Kasumi-1 (cell line): Measurements from ENCODE around the gene TRAP1.

Experiments used
- DNase-seq, 2 experiments: peaks; one replicate each; lab custom pipeline; 2025; lab: John Stamatoyannopoulos, UW

The TRAP1 gene

DNA sequence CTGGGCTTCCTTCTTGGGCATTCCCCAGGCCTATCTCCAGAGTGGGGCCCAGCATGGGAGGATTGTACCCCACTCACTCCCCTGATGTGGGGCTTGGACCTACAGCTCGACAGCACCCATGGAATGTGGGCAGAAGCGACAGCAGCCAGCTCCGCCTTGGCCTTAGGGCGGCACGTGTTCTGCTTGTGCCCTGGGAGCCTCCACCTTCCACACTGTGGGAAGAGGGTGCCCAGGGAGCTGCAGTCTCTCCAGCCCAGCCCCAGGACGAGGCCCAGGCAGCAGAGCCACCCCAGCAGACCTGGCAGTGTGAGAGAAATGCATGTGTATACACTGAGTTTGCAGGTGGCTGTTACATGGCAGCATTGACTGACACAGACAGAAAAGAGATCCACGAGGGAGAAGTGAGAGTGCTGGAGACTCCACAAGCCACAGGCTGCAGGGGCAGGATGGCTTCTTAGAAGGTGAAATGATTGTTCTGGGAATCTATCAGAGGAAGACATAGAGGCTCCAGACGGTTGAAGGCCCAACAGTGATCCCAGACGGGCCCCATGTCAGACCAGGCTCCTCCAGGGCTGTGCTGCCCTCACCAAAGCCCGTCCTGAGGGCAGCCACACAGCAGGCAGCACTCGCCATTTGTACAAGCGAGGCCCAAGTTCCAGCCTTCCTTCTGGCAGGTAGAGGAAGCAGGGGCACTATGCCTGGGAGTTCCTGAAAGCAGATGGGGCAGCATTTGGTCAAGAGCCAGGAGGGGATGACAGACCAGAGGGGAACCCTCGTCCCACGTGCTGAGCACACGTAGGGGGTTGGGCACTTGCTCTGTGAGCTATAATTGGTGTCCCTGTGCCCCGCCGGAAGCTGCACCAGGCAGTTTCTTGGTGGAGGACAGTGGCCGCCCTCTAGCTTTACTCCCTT, 65.6 kb downstream of the TRAP1 start:
- no peak for DNase-seq

DNA sequence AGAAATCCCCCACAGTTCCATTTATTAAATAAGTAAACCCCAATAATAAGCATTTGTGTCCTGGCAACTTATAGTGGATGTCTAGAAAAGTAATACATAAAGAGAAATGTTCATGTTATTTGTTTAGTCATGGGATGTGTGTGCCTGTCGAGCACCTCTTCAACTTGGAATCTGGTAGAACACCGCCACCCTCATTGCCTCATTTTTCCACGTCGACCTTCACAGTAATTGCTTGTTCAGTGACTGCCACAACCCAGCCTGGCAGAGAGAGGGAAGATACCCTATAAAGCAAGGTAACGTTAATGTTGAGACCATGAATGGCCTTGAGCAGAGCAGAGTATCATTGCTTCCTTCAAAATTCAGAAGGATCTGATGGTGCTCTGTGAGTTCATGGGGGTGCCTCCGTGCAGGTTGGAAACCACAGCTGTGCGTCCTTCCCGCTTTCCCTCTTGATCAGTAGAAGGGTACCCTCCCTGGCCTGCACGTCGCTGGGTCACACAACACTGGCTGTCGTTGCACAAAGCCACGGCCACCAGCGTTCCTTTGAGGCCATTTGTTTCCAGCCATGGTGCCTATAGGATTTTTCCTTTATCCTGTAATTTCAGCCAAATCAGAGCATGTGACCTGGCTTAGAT, 66.6 kb downstream of the TRAP1 start:
- DNase-seq, result no peak

DNA sequence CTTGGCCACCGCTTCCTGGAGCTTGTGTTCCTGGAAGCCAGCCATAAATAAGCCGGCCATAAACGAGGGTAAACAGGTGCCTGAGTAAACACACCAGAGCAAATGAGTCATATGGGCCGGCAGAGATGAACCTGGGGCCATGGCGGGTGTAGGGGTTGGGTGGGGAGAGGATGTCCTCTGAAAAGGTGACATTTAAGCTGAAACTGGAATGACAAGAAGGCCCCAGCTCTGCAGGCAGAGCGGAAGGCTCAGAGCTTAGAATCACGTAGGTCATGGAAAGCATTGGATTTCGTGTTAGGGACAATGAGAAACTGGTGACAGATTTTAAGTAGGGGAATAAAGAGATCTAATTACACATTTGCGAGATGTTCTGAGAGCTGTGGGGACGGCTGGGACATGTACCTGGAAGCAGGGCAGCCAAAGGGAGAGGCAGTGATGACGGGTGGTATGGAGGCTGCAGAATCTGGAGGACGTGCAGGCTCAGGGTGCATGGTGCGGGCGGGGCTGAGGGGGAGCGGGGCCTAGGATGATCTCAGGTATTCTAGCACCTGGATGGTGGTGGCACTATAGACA, 70.9 kb downstream of the TRAP1 start:
- DNase-seq, result no peak

DNA sequence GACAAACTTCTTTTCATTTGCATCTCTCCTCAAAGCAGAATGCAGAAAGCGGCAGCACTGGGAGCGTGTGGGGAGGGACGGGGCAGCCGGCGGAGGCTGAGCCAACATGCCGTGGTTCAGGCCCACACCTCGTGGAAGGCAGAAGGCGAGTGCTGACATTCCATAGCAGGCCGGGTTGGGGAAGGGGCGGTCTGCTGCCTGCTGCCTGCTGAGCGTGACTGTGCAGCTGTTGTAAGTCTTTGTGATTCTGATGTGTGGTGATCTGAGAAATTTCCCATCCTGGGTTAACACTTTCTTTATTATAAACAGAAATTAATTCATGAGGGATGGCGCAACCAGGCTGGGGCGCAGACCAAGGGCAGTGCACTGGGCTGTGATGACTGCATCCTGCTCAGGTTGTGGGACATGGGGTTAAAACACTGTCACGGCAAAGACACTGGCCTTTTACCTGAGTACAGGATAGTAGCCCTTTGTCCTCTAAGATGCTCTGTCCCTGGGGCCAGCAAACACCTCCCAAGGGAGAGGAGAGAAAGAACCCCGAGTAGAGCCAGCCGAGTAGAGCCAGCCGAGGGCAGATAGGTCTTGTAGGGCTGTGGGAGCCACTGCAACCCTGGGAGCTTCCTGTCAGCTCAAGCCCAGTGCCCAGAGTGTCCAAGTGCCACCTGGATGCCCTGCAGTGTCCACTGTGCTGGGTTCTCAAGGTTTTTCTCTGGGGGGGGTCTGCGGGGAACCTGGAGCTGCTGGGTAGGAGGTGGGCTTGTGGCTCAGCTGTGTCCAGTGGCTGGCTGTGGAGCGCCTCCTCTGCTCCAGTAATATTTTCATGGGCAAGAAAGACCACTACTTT, 71.6 kb downstream of the TRAP1 start:
- DNase-seq, result no peak

DNA sequence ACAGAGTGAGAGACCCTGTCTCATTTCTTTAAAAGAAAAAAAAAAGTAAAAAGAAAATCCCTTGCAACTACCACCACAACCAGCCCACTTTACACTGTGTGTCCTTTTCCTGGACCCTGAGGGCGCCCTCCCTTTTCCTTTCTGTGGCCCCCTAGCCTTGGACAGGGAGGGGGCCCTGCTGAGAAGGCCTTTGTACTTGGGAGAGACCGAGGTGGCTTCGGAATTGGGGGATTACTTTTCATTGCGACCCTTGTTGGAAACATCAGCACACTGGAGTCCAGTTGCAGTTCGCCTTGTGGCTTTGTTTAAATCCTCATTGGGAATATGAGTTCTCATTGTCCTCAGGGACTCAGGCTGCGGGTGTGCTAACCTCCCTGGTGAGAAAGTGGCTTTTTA, 72.2 kb downstream of the TRAP1 start:
- no peak for DNase-seq

DNA sequence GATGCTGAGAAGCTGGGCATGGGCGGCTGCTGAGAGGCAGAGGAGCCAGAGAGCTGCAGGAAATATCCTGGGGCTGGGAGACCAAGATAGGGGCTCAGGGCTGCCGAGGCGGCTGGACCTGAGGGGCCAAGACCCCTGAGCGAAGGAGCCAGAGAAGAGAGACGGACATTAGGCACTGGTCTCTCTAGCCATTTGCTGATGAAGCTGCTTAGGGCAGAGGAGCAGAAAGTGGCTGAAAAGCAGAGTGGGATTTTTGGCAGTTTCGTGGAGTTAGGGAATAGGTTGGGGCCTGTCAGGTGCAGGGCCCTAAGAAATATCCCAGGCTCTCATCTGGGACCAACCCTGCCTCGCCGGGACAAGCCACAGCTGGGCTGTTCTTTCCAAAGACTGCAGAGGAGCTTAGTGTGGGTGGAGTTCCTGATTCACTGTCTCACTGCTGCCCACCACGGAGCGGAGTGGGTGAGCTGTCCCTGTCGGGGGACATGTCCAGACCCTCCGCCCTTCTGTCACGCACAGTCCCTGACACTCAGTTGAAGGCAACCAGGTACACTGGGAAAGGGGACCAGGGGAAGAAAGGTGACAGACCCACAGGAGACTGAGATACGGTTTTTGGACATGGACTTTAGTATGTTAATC, 74.1 kb downstream of the TRAP1 start:
- DNase-seq, result no peak

DNA sequence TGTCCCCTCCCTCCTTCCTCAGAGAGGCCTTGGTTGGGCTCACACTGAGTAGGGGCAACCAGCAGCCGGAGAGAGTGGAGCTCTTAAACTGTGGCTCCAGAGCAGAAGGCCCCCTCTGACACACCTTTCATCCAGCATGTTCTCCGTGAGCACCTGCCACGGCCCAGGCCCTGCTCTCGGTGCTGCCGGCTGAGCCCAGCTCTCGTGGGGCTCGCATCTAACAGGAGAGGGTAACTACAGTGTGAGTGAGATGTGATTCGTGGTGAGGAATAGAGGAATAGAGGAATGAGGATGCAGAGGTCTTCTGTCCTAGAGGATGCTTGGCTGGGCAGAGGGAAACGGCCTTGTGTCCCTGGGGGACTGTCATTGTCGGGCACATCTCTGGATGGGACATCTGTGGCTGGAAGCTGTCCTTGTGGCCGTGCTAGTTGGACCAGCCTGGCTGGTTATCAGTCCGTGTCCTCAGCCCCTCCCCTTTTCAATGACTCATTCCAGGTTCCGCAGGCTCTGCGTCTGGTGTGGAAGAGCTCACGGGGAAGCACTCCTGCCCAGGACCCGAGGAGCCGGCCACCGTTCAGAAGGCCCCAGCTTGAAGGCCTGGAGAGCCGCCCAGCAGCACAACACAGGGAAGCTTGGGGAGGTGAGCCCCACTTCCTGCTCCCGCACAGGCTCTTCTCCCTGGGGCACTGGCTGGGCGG, 74.8 kb downstream of the TRAP1 start:
- DNase-seq, result no peak

DNA sequence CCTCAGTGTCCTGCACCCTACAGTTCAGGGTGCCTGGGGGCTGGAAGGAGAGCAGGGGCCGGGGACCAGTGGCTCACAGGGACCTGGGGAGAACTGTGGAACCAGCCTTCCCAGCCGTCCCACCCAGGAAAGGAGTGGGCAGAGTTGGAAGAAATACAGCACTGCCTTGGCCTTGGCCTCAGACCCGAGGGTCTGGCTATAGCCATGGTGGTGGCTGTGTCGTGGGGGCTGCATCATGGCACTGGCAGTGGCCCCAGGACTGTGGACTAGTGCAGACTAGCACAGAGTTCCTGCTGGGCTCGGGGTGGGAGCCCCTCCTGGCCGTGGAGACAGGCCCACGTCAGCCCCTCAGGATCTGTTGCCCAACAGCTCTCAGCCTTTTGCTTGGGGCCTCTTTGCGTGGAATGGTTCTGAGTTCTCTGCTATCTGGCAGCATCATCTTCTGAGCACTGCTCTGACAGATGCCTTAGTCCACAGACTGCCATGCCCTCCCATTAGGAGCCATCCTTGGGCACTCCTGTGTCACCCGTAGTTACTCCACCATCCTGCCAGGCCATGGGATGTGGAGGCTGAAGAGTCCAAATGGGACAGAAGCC, 75.4 kb downstream of the TRAP1 start:
- no peak for DNase-seq

DNA sequence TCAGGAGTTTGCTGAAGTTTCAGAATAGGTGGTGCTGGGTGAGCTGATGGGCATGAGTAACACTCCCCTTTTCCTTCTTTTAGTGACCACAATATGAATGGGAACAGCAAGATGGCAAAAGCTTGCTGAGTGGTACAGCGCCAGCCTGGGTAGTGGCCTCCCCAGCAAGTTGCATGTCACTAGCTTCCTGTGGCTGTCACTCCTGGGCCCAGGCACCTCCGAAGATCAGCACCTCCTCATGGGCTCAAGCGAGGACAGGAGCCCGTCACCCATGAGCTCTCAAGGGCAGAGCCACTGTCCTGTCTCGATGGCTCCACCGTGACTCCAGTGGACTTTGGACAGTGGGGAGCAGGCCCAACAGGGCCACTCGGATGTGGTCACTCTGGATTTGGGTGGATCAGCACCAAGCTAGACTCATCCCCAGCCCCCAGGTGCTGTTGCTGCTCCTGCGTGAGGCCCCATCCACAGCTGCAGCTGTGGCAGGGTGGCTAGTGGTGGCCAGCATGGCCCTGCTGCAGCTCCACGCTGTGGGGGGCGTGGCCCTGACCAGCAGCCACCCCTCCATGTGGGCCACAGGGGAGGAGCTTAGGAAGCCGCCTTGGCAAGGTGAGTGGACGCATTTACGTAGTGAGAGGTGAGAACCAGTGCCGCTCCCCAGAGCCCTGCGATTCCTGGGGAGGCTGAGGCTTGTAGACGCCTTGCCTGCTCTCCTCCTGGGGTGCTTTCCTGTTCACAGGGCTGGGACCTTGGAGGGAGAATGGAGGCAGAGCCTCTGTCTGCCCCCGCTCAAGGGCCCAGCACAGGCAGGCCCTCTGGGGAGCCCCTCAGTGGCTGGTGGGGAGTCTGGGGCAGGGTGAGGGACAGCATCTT, 76.5 kb downstream of the TRAP1 start:
- DNase-seq, result no peak

DNA sequence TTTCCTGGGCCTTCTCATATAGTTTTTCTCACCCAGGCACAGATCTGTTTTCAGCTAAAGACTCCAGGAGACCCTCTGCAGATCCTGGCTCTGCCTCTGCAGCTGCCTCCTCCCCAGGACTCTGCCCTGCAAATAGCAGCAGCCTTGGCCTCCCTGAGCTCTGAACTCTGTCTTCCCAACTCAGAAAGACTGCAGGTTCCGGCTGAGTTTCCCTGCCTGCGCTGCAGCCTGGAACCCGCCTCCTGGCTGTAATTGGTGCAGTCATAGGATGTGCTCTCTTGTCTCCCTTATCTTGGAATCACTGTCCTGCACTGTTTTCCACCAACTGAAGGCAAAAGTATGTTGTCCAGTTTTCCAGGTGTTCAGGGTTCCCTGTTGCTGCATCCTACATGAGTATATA, 77.1 kb downstream of the TRAP1 start:
- DNase-seq, result no peak

DNA sequence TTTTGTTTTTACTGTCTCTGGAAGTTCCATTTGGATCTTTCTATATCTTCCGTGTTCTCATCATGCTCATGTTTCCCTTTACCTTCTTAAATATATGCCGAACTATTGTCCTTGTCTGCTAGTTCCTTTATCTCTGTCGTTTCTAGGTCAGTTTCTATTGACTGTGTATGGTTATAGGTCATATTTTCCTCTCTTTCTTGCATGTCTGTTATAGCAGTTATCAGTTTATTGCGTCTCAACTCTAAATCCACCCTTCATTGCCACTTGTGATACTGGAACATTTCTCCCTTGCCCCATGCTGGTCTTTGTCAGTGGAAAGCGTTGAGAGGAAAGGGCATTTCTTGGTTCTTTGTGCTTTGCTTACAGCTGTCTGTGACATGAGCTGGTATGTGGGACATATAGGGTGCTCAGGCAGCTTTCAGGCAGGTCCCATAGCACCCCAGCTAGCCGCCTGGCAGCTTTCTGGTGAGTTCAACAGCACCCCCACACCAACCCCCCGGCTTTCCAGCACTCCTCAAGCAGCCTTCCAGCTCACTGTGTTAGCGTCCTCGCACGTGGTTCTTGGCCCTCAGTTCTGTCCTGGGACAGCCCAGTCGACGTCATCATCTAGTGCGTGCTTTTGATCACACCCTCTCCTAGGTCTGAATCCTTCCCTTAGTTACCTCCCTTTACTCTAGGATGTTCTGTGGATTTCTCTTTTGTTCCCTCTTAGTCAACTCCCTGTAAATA, 78.2 kb downstream of the TRAP1 start:
- no peak for DNase-seq

DNA sequence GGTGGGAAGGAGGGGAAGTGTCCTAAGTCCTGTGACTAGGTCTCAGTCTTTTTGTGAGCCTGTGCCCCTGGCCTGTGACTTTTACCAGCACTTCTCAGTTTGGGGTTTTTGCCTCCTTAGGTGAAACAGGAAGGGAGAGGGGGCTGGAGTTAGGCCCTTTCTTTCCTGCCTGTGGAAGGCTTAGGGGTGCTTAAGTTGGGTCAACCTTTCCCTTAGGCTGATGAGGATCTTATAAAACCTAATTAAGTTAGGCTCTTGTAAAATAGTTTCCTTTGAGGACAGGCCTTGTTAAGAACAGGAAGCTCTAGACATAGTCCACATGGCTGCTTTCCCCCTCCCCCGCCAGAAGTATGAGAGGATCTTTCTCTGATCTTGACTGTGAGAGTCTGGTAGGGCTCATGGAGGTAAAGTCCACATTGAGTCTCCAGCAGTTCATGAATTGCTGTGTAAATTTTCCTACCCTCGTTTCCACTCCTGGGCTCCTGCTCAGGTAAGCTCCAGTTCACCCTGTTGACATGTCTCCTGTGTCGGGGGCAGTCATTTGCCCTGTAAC, 79.9 kb downstream of the TRAP1 start:
- DNase-seq, result peak; percentile 44 to 46

DNA sequence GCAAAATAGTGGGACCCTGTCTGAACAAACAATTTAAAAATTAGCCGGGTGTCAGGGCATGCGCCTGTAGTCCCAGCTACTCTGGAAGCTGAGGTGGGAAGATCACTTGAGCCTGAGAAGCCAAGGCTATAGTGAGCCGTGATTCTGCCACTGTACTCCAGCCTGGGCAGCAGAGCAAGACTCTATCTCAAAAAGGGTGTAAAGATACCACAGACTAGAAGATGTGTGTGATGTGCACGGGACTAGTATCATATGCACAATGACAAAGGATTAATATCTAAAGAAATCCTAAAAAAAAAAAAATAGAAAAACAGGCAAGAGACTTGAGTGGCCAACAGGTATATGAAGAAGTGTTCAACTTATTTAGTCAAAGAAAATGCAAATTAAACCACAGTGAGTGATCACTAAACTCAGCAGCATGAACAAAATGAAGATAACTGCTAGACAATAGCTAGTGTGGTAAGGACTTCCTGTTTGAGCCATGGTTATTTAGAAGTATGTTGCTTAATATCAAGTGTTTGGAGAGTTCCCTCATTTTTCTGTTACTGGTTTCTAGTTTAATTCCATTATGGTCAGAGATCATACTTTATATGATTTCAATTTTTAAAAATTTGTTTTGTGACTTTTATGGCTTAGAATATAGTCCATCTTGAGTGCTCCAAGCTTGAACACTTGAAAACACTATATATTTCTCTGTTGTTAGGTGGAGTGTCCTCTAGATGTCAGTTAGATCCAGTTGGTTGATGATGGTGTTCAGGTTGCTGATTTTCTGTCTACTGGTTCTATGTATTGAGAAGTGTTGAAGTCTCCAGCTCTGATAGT, 91.2 kb downstream of the TRAP1 start:
- DNase-seq, result peak; percentile 64

DNA sequence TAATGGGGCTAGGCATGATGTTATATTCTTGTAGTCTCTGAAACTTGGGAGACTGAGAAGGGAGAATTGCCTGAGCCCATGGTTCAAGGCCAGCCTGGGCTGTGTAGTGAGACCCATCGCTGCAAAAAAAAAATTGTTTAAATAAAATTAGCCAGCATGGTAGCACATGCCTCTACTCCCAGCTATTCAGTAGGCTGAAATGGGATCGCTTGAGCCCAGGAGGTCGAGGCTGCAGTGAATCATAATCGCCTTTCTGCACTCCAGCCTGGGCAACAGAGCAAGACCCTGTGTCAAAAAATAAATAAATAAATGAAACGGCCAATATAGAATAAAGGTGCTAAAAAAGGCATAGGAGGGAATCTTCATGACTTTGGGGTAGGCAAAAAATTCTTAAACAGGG, 92.0 kb downstream of the TRAP1 start:
- DNase-seq, result no peak

DNA sequence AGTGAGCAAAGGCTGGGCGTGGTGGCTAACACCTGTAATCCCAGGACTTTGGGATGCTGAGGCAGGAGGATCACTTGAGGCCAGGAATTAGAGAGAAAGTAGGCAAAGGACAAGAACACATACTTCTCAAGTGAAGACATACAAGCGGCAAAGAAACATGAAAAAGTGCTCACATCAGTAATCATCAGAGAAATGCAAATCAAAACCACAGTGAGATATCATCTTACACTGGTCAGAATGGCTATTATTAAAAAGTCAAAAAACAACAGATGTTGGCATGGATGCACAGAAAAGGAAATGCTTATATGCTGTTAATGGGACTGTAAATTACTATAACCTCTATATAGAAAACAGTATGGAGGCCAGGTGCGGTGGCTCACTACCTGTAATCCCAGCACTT, 93.7 kb downstream of the TRAP1 start:
- no peak for DNase-seq

DNA sequence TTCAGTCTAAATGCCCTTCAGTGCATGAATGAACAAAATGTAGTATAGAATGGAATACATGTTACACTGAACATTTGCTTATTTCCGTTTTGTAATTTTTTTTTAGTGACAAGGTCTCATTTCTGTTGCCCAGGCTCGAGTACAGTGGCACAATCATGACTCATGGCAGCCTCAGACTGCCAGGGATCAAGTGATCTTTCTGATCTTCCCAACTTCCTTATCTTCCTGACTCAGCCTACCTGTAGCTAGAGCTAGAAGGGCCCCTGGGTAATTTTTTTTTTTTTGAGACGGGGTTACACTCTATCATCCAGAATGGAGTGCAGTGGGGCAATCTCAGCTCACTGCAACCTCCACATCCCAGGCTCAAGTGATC, 98.6 kb downstream of the TRAP1 start:
- DNase-seq, result no peak

DNA sequence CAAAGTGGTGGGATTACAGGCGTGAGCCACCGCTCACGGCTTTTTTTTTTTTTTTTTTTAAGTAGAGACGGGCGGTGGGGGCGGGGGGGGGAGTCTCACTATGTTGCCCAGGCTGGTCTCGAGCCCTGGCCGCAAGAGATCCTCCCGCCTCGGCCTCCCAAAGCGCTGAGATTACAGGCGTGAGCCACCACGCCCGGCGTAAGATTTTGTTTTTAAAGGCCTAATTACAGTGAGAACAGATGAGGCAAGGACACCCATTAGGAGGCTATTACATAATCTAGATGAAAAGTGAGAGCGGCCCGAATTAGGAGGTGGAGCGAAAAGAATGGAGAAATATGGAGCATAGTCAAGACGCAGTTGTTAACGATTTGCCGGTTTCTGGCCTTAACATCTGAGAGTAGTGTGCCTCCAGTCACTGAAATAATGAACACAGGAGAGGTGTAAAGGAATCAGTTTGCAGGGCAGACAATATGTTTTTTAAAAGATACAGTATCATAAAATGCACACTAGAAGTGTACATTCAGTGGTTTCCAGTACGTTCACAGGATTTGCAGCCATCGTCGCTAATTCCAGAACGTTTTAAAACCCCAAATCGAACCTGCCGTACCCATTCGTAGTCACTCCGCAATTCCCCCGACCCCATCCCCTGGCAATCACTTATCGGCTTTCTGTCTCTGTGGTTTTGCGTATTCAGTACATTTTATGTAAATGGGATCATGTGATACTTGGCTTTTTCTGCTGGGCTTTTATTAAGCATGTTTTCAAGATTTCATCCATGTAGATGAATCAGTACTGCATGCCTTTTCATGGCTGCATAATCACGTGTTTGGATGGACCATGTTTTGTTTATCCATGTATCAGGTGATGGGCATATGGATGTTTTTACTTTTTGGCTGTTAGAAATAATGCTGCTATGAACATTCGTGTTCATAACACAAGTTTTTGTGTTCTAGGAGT, 104.5 kb downstream of the TRAP1 start:
- DNase-seq, result no peak
